HEK293 (cell line): ENCODE measurements around the gene DYDC1.

Experiments used
- CTCF ChIA-PET: fragments of 350-600 bp; formaldehyde crosslinking; extraction: SDS; loops from one replicate; lab custom pipeline; 2021; ENCODE audit warnings: antibody characterized with exemption; lab: Yijun Ruan, JAX
- POLR2A ChIA-PET: fragments of 300-600 bp; formaldehyde crosslinking; extraction: SDS; loops from one replicate; lab custom pipeline; 2020; ENCODE audit warnings: antibody characterized with exemption, inconsistent platforms; lab: Yijun Ruan, JAX
- H3K27ac ChIP-seq: fragments of 200-500 bp; sonication (Bioruptor generic); 2 replicates; pipeline ENCODE4 v1.5.1; 2014; ENCODE audit warnings: low read depth, low read length, control low read depth, inconsistent platforms; ENCODE audit errors: extremely low read depth
- H3K36me3 ChIP-seq, 2 experiments: fragments of 200-500 bp in 1 of 2; sonication (Bioruptor generic) in 1 of 2; 1 replicate in 1 of 2; 2 replicates in 1 of 2; pipeline ENCODE4 v1.5.1; 2014 to 2017; ENCODE audit warnings: inconsistent platforms in 2 of 2, low read length in 2 of 2; ENCODE audit not compliant: control insufficient read depth in 2 of 2, insufficient read depth in 1 of 2
- H3K4me1 ChIP-seq: fragments of 200-500 bp; sonication (Bioruptor generic); 2 replicates; pipeline ENCODE4 v1.5.1; 2014; ENCODE audit warnings: mild to moderate bottlenecking, low read length, inconsistent platforms; ENCODE audit not compliant: control insufficient read depth, insufficient read depth
- H3K4me3 ChIP-seq: 2 replicates; pipeline ENCODE4 v1.5.1; 2011; ENCODE audit warnings: low read depth, mild to moderate bottlenecking, control low read depth, low read length, moderate library complexity
- H3K9me3 ChIP-seq: fragments of 200-500 bp; sonication (Bioruptor generic); 2 replicates; pipeline ENCODE4 v1.5.1; 2014; ENCODE audit warnings: low read depth, low read length, inconsistent platforms; ENCODE audit not compliant: control insufficient read depth, insufficient read depth
- GLI2 ChIP-seq: fragments of 450-650 bp; formaldehyde crosslinking; IDR thresholded peaks from 2 replicates; pipeline ENCODE4; 2017; ENCODE audit warnings: missing biosample characterization, missing genetic modification characterization, low read depth, borderline replicate concordance
- HOXA7 ChIP-seq: sonication (generic); formaldehyde crosslinking; IDR thresholded peaks from 2 replicates; pipeline ENCODE4 v1.8.1; 2022; ENCODE audit warnings: missing genetic modification reagents, borderline replicate concordance
- KLF1 ChIP-seq: fragments of 450-650 bp; formaldehyde crosslinking; IDR thresholded peaks from 2 replicates; pipeline ENCODE4 v1.5.1; 2016; ENCODE audit warnings: missing biosample characterization, missing genetic modification characterization
- MYNN ChIP-seq: fragments of 450-650 bp; formaldehyde crosslinking; IDR thresholded peaks from 2 replicates; pipeline ENCODE4 v1.5.1; 2016; ENCODE audit warnings: missing biosample characterization, missing genetic modification characterization, borderline replicate concordance
- SCRT1 ChIP-seq: fragments of 450-650 bp; formaldehyde crosslinking; IDR thresholded peaks from 2 replicates; pipeline ENCODE4 v1.5.1; 2016; ENCODE audit warnings: missing biosample characterization, missing genetic modification characterization, borderline replicate concordance
- SP3 ChIP-seq: fragments of 450-650 bp; formaldehyde crosslinking; IDR thresholded peaks from 2 replicates; pipeline ENCODE4 v1.5.1; 2016; ENCODE audit warnings: missing biosample characterization, missing genetic modification characterization
- ZBTB44 ChIP-seq: fragments of 450-650 bp; IDR thresholded peaks from 2 replicates; pipeline ENCODE4 v1.5.1; 2018; ENCODE audit warnings: missing biosample characterization, mild to moderate bottlenecking, missing genetic modification characterization
- ZBTB8A ChIP-seq: fragments of 450-650 bp; formaldehyde crosslinking; IDR thresholded peaks from 2 replicates; pipeline ENCODE4 v1.5.1; 2016; ENCODE audit warnings: missing biosample characterization, missing genetic modification characterization
- ZFP69B ChIP-seq: fragments of 450-650 bp; formaldehyde crosslinking; IDR thresholded peaks from 2 replicates; pipeline ENCODE4 v1.5.1; 2016; ENCODE audit warnings: missing biosample characterization, missing genetic modification characterization
- ZNF132 ChIP-seq: fragments of 450-650 bp; formaldehyde crosslinking; IDR thresholded peaks from 2 replicates; pipeline ENCODE4 v1.5.1; 2017; ENCODE audit warnings: missing biosample characterization, missing genetic modification characterization, borderline replicate concordance
- ZNF155 ChIP-seq: fragments of 450-650 bp; formaldehyde crosslinking; IDR thresholded peaks from 2 replicates; pipeline ENCODE4 v1.5.1; 2016; ENCODE audit warnings: missing biosample characterization, missing genetic modification characterization
- ZNF16 ChIP-seq: fragments of 450-650 bp; formaldehyde crosslinking; IDR thresholded peaks from 2 replicates; pipeline ENCODE4 v1.5.1; 2016; ENCODE audit warnings: low read depth, missing biosample characterization, missing genetic modification characterization
- ZNF19 ChIP-seq: fragments of 450-650 bp; formaldehyde crosslinking; IDR thresholded peaks from 2 replicates; pipeline ENCODE4; 2016; ENCODE audit warnings: missing biosample characterization, missing genetic modification characterization, low read depth
- ZNF202 ChIP-seq: fragments of 450-650 bp; formaldehyde crosslinking; IDR thresholded peaks from 2 replicates; pipeline ENCODE4 v1.5.1; 2016; ENCODE audit warnings: missing biosample characterization, missing genetic modification characterization, borderline replicate concordance
- ZNF292 ChIP-seq: fragments of 450-650 bp; formaldehyde crosslinking; IDR thresholded peaks from 2 replicates; pipeline ENCODE4 v1.5.1; 2016; ENCODE audit warnings: low read depth, missing biosample characterization, missing genetic modification characterization, borderline replicate concordance
- ZNF354C ChIP-seq: fragments of 450-650 bp; formaldehyde crosslinking; IDR thresholded peaks from 2 replicates; pipeline ENCODE4 v1.5.1; 2016; ENCODE audit warnings: missing biosample characterization, missing genetic modification characterization, low read depth, borderline replicate concordance
- ZNF510 ChIP-seq: fragments of 450-650 bp; formaldehyde crosslinking; IDR thresholded peaks from 2 replicates; pipeline ENCODE4 v1.5.1; 2018; ENCODE audit warnings: mild to moderate bottlenecking, missing genetic modification characterization, missing biosample characterization; ENCODE audit not compliant: insufficient replicate concordance
- ZNF548 ChIP-seq: fragments of 450-650 bp; formaldehyde crosslinking; IDR thresholded peaks from 2 replicates; pipeline ENCODE4 v1.5.1; 2016; ENCODE audit warnings: missing biosample characterization, missing genetic modification characterization
- ZNF555 ChIP-seq: fragments of 450-650 bp; formaldehyde crosslinking; conservative IDR thresholded peaks from 2 replicates; pipeline ENCODE4 v1.5.1; 2017; ENCODE audit warnings: missing biosample characterization, mild to moderate bottlenecking, missing genetic modification characterization, inconsistent platforms
- ZNF585B ChIP-seq: fragments of 450-650 bp; formaldehyde crosslinking; IDR thresholded peaks from 2 replicates; pipeline ENCODE4 v1.5.1; 2016; ENCODE audit warnings: missing biosample characterization, missing genetic modification characterization
- ZNF596 ChIP-seq: fragments of 450-650 bp; IDR thresholded peaks from 2 replicates; pipeline ENCODE4 v1.5.0; 2018; ENCODE audit warnings: missing biosample characterization, mild to moderate bottlenecking, missing genetic modification characterization, moderate library complexity
- ZNF747 ChIP-seq: fragments of 450-650 bp; formaldehyde crosslinking; IDR thresholded peaks from 2 replicates; pipeline ENCODE4 v1.5.1; 2016; ENCODE audit warnings: missing biosample characterization, missing genetic modification characterization
- ZNF792 ChIP-seq: fragments of 450-650 bp; formaldehyde crosslinking; IDR thresholded peaks from 2 replicates; pipeline ENCODE4 v1.5.1; 2016; ENCODE audit warnings: missing biosample characterization, missing genetic modification characterization
- ZNF837 ChIP-seq: fragments of 450-650 bp; formaldehyde crosslinking; IDR thresholded peaks from 2 replicates; pipeline ENCODE4 v1.5.1; 2016; ENCODE audit warnings: missing biosample characterization, missing genetic modification characterization
- ZSCAN30 ChIP-seq: fragments of 450-650 bp; IDR thresholded peaks from 2 replicates; pipeline ENCODE4 v1.5.1; 2018; ENCODE audit warnings: missing biosample characterization, mild to moderate bottlenecking, missing genetic modification characterization, moderate library complexity
- ZSCAN4 ChIP-seq: fragments of 450-650 bp; formaldehyde crosslinking; IDR thresholded peaks from 2 replicates; pipeline ENCODE4 v1.5.1; 2017; ENCODE audit warnings: missing biosample characterization, missing genetic modification characterization
- TF ChIP-seq, protein P1 (sequence below): fragments of 450-650 bp; formaldehyde crosslinking; IDR thresholded peaks from 2 replicates; pipeline ENCODE4 v1.5.1; 2016; ENCODE audit warnings: missing biosample characterization, missing genetic modification characterization
- TF ChIP-seq, protein P2 (sequence below): sonication (generic); formaldehyde crosslinking; IDR thresholded peaks from 2 replicates; pipeline ENCODE4 v1.8.1; 2022; ENCODE audit warnings: mild to moderate bottlenecking, moderate library complexity, missing genetic modification reagents
- TF ChIP-seq, protein P3 (sequence below): fragments of 450-650 bp; formaldehyde crosslinking; IDR thresholded peaks from 2 replicates; pipeline ENCODE4 v1.5.0; 2017; ENCODE audit warnings: missing biosample characterization, missing genetic modification characterization, borderline replicate concordance

The DYDC1 gene

DNA sequence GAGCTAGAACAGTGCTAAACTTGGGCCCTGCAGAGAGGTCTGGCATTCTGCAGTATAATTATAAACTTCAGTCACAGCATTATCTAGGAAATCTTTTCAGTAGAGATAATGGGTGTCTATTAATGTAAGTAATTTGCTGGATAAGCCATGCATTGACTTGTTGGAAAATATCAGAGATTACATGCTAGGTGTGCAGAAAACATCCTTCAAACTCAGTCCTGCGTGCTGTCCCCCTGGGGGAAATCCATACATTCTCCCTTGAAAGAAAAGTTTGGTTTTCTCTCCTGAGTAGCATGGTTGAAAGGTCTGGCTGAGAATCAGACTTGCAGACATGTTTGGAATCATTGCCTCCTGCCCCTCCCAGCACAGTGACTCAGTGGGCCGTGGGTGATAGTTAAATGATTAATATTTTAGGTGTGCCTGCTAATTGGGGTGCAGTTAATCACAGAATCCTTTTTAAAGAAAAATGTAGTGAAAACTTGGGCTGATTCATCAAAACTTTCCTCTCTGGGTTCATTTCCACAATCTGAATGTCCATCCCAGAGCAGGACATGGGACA is 37.9 kb upstream of the DYDC1 start:
- POLR2A ChIA-PET: no interaction called here
- CTCF ChIA-PET: no interaction called here

DNA sequence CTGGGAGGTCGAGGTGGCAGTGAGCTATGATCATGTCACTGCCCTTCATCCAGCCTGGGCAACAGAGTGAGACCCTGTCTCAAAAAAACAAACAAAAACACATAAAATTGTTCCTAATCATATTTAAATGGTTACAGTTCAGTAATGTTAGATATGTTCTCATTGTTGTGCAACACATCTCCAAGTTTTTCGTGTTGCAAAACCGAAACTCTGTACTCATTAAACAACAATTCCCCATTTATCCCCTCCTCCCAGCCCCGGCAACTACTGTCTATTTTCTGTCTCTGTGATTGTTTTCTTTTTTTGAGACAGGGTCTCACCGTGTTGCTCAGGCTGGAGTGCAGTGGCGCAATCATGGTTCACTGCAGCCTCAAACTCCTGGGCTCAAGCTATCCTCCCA is 35.7 kb upstream of the DYDC1 start:
- Histone ChIP-seq H3K4me1 (no peaks in the 10 kb centered on the region), H3K9me3 (no peaks in the 10 kb centered on the region), H3K27ac (no peak overlapping the region), H3K36me3 (no peaks in the 10 kb centered on the region), H3K4me3 (no peak overlapping the region)
- ChIA-PET POLR2A (no interaction called here), CTCF (interaction anchor here (0.7 to 1.1 kb wide), 4 partner anchors 9 to 272 kb away, joined by 3 to 6 read pairs (median 4); no protein-coding TSS in a partner anchor)
- TF ChIP-seq, protein P1, sequence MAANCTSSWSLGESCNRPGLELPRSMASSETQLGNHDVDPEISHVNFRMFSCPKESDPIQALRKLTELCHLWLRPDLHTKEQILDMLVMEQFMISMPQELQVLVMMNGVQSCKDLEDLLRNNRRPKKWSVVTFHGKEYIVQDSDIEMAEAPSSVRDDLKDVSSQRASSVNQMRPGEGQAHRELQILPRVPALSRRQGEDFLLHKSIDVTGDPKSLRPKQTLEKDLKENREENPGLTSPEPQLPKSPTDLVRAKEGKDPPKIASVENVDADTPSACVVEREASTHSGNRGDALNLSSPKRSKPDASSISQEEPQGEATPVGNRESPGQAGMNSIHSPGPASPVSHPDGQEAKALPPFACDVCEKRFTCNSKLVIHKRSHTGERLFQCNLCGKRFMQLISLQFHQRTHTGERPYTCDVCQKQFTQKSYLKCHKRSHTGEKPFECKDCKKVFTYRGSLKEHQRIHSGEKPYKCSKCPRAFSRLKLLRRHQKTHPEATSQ (tag by site-specific recombination): no peak
- TF ChIP-seq ZNF292 (tag by site-specific recombination) (no peak), ZNF596 (tag by site-specific recombination) (no peak), HOXA7 (CRISPR knock-in tag) (no peak), KLF1 (tag by site-specific recombination) (no peak), ZNF792 (tag by site-specific recombination) (no peak), MYNN (tag by site-specific recombination) (no peak), SP3 (no peak), ZFP69B (tag by site-specific recombination) (no peak), ZNF747 (tag by site-specific recombination) (no peak), ZNF16 (tag by site-specific recombination) (no peak), ZNF548 (no peak), ZNF19 (tag by site-specific recombination) (no peak), ZNF132 (tag by site-specific recombination) (no peak), ZBTB44 (tag by site-specific recombination) (no peak)
- TF ChIP-seq, protein P2, sequence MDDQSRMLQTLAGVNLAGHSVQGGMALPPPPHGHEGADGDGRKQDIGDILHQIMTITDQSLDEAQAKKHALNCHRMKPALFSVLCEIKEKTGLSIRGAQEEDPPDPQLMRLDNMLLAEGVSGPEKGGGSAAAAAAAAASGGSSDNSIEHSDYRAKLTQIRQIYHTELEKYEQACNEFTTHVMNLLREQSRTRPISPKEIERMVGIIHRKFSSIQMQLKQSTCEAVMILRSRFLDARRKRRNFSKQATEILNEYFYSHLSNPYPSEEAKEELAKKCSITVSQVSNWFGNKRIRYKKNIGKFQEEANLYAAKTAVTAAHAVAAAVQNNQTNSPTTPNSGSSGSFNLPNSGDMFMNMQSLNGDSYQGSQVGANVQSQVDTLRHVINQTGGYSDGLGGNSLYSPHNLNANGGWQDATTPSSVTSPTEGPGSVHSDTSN (CRISPR knock-in tag): no peak

More for the DNA sequence above, 37.9 kb upstream of the DYDC1 start:
- Histone ChIP-seq H3K27ac (no peak overlapping the region), H3K4me3 (no peak overlapping the region), H3K36me3 (no peaks in the 10 kb centered on the region), H3K4me1 (no peaks in the 10 kb centered on the region), H3K9me3 (no peaks in the 10 kb centered on the region)
- TF ChIP-seq, protein P3, sequence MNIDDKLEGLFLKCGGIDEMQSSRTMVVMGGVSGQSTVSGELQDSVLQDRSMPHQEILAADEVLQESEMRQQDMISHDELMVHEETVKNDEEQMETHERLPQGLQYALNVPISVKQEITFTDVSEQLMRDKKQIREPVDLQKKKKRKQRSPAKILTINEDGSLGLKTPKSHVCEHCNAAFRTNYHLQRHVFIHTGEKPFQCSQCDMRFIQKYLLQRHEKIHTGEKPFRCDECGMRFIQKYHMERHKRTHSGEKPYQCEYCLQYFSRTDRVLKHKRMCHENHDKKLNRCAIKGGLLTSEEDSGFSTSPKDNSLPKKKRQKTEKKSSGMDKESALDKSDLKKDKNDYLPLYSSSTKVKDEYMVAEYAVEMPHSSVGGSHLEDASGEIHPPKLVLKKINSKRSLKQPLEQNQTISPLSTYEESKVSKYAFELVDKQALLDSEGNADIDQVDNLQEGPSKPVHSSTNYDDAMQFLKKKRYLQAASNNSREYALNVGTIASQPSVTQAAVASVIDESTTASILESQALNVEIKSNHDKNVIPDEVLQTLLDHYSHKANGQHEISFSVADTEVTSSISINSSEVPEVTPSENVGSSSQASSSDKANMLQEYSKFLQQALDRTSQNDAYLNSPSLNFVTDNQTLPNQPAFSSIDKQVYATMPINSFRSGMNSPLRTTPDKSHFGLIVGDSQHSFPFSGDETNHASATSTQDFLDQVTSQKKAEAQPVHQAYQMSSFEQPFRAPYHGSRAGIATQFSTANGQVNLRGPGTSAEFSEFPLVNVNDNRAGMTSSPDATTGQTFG (tag by site-specific recombination): no peak
- TF ChIP-seq ZNF155 (tag by site-specific recombination) (no peak), SCRT1 (tag by site-specific recombination) (no peak), GLI2 (tag by site-specific recombination) (no peak), ZNF202 (tag by site-specific recombination) (no peak), ZNF510 (no peak), ZSCAN4 (tag by site-specific recombination) (no peak), ZSCAN30 (tag by site-specific recombination) (no peak), ZBTB8A (tag by site-specific recombination) (no peak), ZNF354C (no peak), ZNF555 (tag by site-specific recombination) (no peak), ZNF837 (tag by site-specific recombination) (no peak), ZNF585B (tag by site-specific recombination) (no peak)
